ENCODE results near the gene PNPLA6.
A peak's percentile ranks its signal among the peaks of the same experiment; 100 is the strongest.

Gene PNPLA6

DNA sequence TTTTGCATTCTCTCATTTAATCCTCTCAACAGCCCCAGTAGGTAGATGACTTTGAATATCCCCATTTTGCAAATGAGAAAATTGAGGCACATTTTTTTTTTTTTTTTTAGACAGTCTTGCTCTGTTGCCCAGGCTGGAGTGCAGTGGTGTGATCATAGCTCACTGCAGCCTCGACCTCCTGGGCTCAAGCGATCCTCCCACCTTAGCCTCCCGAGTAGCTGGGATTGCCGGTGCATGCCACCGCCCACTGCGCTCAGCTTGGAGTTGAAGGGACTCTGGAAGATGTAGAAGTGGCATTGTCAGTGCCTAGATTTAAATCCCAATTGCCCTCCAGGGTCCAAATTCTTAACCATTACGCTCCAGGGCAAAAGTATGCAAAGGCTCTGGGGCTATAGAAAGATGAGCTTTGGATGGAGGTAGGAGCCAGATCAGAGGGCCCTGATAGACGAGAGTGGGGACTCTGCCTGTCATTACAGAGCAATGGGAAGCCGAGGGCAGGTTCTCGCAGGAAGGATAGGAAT is 13.9 kb upstream of the PNPLA6 start:
- Histone ChIP-seq H3K4me3 (ENCODE audit: low read length) (peak overlapping the region; percentile 86), H3K36me3 (ENCODE audit: control insufficient read depth, low read length) (no peaks in the 10 kb centered on the region), H3K27me3 (ENCODE audit: control insufficient read depth, low read length) (peaks cover 19% of the 10 kb centered on the region), H3K9me2 (replicated peaks; ENCODE audit: control insufficient read depth, low read length) (no peaks in the 10 kb centered on the region), H3K9me3 (ENCODE audit: control insufficient read depth, insufficient read depth, low read length) (no peaks in the 10 kb centered on the region), H3K79me2 (ENCODE audit: control insufficient read depth, low read length) (no peaks in the 10 kb centered on the region), H3F3A (ENCODE audit: control insufficient read depth, insufficient read depth) (no peaks in the 10 kb centered on the region), H3K4me1 (ENCODE audit: control insufficient read depth, low read length) (peaks cover 14% of the 10 kb centered on the region), H3K27ac (ENCODE audit: low read depth, low read length) (no peak overlapping the region), H4K20me1 (ENCODE audit: control insufficient read depth, insufficient read depth, low read depth, low read length) (no peaks in the 10 kb centered on the region), H3K4me2 (ENCODE audit: low read length) (peak overlapping the region; percentile 80)
- TF ChIP-seq, protein P1, sequence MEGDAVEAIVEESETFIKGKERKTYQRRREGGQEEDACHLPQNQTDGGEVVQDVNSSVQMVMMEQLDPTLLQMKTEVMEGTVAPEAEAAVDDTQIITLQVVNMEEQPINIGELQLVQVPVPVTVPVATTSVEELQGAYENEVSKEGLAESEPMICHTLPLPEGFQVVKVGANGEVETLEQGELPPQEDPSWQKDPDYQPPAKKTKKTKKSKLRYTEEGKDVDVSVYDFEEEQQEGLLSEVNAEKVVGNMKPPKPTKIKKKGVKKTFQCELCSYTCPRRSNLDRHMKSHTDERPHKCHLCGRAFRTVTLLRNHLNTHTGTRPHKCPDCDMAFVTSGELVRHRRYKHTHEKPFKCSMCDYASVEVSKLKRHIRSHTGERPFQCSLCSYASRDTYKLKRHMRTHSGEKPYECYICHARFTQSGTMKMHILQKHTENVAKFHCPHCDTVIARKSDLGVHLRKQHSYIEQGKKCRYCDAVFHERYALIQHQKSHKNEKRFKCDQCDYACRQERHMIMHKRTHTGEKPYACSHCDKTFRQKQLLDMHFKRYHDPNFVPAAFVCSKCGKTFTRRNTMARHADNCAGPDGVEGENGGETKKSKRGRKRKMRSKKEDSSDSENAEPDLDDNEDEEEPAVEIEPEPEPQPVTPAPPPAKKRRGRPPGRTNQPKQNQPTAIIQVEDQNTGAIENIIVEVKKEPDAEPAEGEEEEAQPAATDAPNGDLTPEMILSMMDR (IDR thresholded peaks at IDR 0.05; ENCODE audit: low read depth, low read length, poor library complexity, severe bottlenecking) = no peak
- no peak for TF ChIP-seq EZH2phosphoT487 (IDR thresholded peaks at IDR 0.05; ENCODE audit: borderline replicate concordance, low read length)

DNA sequence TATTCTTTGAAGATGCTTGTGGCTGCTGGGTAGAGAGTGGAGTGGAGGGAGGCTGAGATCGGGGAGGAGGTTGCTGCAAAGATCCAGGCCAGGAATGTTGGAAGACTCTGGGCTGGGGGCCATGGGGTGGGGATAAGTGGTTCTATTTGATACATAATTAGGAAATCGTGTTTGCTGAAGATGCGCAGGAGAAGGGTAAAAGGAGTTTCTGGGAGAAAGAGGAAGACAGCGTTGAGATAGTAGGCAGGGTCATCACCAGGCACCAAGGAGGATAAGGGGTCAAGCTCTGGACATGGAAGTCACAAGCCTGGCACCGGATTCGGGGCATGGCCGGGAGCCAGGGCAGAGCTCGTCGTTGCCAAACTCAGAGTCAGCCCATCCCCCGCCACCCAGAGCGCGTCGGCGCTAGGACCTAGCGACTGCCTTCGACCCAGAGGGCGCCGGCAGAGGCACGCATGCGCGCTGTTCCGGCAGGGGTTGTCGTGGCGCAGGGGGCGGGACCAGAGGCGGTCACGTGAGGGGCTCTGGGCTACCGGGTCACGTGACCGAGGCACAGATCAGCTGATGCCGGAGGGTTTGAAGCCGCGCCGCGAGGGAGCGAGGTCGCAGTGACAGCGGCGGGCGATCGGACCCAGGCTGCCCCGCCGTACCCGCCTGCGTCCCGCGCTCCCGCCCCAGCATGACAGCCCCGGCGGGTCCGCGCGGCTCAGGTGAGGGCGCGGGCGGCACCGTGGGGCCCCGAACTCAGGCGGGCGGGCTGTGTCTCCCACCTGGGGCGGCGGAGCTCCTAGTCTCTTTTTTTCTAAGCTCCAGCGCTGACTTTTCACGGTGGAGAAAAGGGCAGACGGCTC is 13.2 kb upstream of the PNPLA6 start, which contains the start of gene MCOLN1:
MCOLN1 (plus strand) TSS at position 553 of the 851 bp plus-strand sequence; CDS start at position 680, 127 bp downstream.
- Histone ChIP-seq H3K9me3 (ENCODE audit: control insufficient read depth, insufficient read depth, low read length) (no peaks in the 10 kb centered on the region), H3K79me2 (ENCODE audit: control insufficient read depth, low read length) (no peaks in the 10 kb centered on the region), H3K27ac (ENCODE audit: low read depth, low read length) (no peak within 1 kb of the TSS), H3K36me3 (ENCODE audit: control insufficient read depth, low read length) (no peaks in the 10 kb centered on the region), H3K4me1 (ENCODE audit: control insufficient read depth, low read length) (peaks cover 14% of the 10 kb centered on the region), H3K4me2 (ENCODE audit: low read length) (peak within 1 kb of the TSS; percentile 80), H3K9me2 (replicated peaks; ENCODE audit: control insufficient read depth, low read length) (no peaks in the 10 kb centered on the region), H3F3A (ENCODE audit: control insufficient read depth, insufficient read depth) (no peaks in the 10 kb centered on the region), H3K4me3 (ENCODE audit: low read length) (peak within 1 kb of the TSS; percentile 86), H4K20me1 (ENCODE audit: control insufficient read depth, insufficient read depth, low read depth, low read length) (no peaks in the 10 kb centered on the region), H3K27me3 (ENCODE audit: control insufficient read depth, low read length) (peaks cover 12% of the 10 kb centered on the region)
- TF ChIP-seq, protein P1 (IDR thresholded peaks at IDR 0.05; ENCODE audit: low read depth, low read length, poor library complexity, severe bottlenecking) = no peak

DNA sequence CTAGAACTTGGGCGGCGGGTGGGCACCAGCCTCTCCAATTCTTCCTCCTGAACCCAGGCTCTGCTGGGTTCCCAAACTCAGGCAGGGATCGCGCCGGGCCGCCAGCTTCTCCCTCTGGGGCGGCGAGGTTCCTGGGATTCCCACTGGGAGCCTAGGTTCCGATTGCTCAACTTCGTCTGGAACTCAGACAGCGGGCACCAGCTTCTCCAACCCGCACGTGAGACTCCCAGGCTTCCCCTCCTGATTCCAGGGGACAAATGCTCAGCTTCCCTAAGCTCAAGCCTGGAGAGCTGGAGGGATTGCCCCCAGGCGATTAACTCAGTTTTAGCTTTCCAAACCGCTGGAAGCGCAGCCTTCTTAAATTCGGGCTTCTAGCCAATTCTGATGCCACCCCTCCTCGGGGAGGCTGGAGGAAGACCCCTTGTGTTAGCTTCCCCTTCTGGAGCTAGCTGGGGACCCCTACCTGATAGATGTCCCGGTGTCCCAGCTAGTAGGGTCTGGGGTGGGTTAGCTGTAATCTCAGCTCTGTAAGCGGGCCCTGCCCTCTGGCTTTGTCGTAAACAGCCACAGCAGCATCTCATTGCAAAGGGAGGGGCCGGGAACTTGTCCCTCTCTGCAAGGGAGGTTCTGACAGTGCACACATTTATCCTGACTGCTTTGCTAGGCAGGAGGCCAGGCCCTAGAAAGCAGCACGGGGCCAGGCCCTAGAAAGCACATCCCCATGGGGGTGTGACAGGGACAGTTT is 12.4 kb upstream of the PNPLA6 start:
- H3K4me1 ChIP-seq (ENCODE audit: control insufficient read depth, low read length) = peaks cover 14% of the 10 kb centered on the region
- TF ChIP-seq EZH2phosphoT487 (IDR thresholded peaks at IDR 0.05; ENCODE audit: borderline replicate concordance, low read length) = no peak
- TF ChIP-seq, protein P1 (IDR thresholded peaks at IDR 0.05; ENCODE audit: low read depth, low read length, poor library complexity, severe bottlenecking) = no peak
- peaks cover 5% of the 10 kb centered on the region for H3K27me3 ChIP-seq (ENCODE audit: control insufficient read depth, low read length)
- no peaks in the 10 kb centered on the region for H3K9me3 ChIP-seq (ENCODE audit: control insufficient read depth, insufficient read depth, low read length)
- no peak overlapping the region for H3K27ac ChIP-seq (ENCODE audit: low read depth, low read length)
- H4K20me1 ChIP-seq (ENCODE audit: control insufficient read depth, insufficient read depth, low read depth, low read length) = no peaks in the 10 kb centered on the region
- peak overlapping the region; percentile 80 for H3K4me2 ChIP-seq (ENCODE audit: low read length)
- no peaks in the 10 kb centered on the region for H3F3A ChIP-seq (ENCODE audit: control insufficient read depth, insufficient read depth)
- H3K9me2 ChIP-seq (replicated peaks; ENCODE audit: control insufficient read depth, low read length) = no peaks in the 10 kb centered on the region
- H3K79me2 ChIP-seq (ENCODE audit: control insufficient read depth, low read length) = no peaks in the 10 kb centered on the region
- H3K36me3 ChIP-seq (ENCODE audit: control insufficient read depth, low read length) = no peaks in the 10 kb centered on the region
- H3K4me3 ChIP-seq (ENCODE audit: low read length) = peak overlapping the region; percentile 86
